Stimulated activated CD8-positive, alpha-beta memory T cell treated with anti-CD3 and anti-CD28 coated beads, Interleukin-15, amount 100 ng/mL, for 1 hour (primary cell): ENCODE data around the gene FFAR1.
"Not testable (repeated sequence)": the region's sequence is repeated elsewhere in the genome, so short reads cannot be mapped to it uniquely, and the experiment has no call there.

Experiments
- DNase-seq: peaks from one replicate; pipeline ENCODE4 v3.0.0-alpha.2; 2020; ENCODE audit warnings: low read depth

The FFAR1 gene

DNA sequence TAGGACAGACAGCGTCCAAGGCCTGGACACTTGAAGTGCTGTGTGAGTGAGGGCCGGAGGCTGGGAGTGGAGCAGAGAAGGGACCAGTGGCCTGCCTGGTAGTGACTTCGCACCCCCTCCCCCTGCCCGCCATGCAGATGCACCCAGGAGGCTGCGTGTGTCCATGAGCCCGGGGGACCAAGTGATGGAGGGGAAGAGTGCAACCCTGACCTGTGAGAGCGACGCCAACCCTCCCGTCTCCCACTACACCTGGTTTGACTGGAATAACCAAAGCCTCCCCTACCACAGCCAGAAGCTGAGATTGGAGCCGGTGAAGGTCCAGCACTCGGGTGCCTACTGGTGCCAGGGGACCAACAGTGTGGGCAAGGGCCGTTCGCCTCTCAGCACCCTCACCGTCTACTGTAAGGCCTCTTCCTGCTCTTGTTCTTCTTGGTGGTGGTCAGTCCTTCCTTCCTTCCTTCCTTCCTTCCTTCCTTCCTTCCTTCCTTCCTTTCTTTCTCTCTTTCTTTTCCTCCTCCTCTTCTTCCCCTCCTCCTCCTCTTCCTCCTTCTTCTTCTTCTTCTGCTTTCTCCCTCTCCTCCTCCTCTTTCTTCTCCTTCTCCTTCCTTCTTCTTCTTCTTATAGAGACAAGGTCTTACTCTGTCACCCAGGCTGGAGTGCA lies 6.0 kb upstream of the FFAR1 start:
- no peak for DNase-seq

- DNase-seq = no peak
Observed at GRCh38 chr19:35342430-35342829, 5.3 kb upstream of the FFAR1 start.

GRCh38 chr19:35344511-35345031 lies 3.1 kb upstream of the FFAR1 start:
- no peak for DNase-seq

GRCh38 chr19:35345671-35346111 lies 2.0 kb upstream of the FFAR1 start:
- no peak for DNase-seq

DNA sequence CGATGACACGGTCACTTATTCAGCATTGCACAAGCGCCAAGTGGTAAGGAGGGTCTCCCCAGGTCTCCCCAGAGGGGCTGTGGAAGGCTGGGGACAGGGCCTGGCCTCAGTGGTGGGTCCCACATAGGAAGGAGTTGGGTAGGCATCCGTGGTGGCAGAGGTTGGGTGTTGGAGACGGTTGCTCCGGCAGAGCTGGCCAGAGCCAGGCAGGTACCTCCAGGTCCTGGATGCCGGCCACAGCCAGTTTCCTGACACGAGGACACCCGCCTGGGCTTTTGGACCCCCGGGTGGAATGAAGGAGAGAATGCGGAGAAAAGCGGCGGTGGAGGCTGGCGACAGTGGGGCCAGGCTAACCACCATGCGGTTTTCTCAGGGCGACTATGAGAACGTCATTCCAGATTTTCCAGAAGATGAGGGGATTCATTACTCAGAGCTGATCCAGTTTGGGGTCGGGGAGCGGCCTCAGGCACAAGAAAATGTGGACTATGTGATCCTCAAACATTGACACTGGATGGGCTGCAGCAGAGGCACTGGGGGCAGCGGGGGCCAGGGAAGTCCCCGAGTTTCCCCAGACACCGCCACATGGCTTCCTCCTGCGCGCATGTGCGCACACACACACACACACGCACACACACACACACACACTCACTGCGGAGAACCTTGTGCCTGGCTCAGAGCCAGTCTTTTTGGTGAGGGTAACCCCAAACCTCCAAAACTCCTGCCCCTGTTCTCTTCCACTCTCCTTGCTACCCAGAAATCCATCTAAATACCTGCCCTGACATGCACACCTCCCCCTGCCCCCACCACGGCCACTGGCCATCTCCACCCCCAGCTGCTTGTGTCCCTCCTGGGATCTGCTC lies 1.3 kb upstream of the FFAR1 start:
- peak; percentile 48 for DNase-seq

GRCh38 chr19:35347930-35348298 lies 212 bp downstream of the FFAR1 start:
- no peak for DNase-seq

- DNase-seq = no peak
Observed at GRCh38 chr19:35348911-35349611, 1.4 kb downstream of the FFAR1 start.

- DNase-seq = no peak
Observed at GRCh38 chr19:35349614-35350521, 2.2 kb downstream of the FFAR1 start.

DNA sequence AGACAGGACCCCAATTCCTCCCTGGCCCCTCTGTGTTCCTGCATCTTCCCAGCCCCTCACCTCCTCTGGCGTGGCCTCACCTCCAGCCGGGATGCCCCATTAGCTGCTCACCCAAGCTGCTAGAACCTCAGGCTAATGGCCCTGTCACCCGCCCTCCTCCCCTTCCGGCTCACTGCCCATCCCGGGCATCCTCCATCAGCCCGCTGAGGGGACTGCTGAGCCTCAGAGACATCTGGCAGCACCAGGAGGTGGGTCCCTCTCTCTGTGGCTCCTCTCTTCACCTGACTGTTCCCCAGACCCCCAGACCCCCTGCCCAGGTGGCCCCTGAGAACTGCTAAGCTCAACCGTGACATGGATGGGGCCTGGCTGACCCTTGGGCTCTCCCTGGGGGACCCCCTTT lies 2.9 kb downstream of the FFAR1 start:
- no peak for DNase-seq

GRCh38 chr19:35351411-35352176 lies 3.9 kb downstream of the FFAR1 start:
- DNase-seq = no peak

DNA sequence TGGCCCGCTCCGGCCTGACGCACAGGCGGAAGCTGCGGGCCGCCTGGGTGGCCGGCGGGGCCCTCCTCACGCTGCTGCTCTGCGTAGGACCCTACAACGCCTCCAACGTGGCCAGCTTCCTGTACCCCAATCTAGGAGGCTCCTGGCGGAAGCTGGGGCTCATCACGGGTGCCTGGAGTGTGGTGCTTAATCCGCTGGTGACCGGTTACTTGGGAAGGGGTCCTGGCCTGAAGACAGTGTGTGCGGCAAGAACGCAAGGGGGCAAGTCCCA lies 4.4 kb downstream of the FFAR1 start:
- DNase-seq = no peak

DNA sequence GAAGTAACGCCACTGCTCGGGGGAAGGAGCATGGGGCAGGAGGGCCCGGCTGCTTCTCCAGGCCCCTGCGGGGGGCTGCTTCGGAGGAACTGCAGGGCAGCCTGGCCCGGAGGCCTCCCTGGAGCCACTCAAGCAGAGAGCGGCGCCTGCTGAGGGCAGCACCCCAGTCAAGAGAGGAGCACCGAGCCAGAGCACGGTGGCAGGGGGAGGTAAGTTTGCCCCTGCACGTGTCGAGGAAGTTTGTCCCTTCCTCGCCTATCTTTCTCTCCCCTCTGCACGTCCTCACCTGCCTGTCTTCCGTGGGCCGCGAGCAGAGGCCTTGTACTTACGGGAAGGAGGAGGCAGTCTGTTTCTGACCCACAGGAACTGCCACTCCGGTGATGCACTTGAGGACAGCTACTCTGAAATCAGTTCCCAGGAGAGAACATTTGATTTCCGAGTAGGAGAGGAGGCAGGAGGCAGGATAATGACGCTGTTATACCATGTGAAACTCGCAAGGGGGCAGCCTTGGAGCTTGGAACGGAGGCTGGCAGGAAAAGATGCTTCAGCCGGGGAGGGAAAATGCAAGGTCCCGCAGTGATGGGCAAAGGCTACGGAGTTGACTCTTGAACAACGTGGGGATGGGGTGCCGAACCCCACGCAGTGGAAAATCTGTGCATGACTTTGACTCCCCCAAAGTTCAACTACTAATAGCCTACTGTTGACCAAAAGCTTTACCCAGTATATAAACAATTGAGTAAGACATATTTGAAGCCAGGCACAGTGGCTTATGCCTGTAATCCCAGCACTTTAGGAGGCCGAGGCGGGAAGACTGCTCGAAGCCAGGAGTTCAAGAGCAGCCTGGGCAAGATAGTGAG lies 5.0 kb downstream of the FFAR1 start:
- DNase-seq = peak; percentile 48

GRCh38 chr19:35353635-35354034 lies 5.9 kb downstream of the FFAR1 start:
- DNase-seq = no peak

DNA sequence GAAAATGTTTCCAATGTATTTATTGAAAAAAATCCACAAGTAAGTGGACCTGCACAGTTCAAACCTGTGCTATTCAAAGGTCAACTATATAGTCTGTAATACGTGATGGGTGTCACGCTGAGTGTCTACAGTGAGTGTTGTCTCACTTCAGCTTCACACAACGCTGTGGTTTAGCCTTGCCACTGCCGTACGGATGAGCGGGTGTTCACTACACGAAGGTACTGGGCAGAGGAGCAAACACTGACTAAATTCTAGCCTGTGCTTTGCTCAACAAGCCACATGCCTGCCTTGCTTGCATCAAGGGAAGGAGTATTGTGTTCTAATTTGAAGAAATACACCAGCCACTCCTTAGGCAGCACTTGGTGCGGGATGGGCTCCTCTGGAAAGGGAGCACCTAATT lies 7.2 kb downstream of the FFAR1 start:
- no peak for DNase-seq

DNA sequence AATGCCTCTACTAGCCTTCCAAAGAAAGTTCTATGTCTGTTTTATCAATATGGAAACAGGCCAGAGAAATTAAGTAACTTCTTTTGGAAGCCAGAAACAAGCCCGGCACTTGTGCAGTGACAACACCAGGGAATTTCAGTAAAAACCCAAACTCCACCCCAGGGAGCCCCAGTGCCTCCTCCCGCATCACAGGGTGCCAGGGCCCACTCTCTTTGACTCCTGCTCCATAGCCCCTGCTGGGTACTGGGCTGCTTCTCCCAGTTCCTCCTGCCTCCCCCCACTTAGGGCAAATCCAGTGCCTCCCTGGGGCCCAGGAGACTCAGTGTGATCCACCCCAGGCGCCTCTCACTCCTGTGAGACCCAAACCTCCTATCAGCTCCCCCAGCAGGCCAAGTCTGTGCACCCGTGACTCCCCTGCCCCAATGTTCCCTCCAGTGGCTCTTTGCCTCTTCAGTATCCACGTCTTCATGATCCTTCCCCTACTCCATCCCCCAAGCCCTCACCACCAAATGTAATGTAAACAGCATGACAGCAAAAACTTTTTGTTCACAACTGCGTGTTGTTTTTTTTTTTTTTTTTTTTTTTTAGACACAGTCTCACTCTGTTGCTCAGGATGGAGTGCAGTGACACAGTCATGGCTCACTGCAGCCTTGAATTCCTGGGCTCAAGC lies 8.2 kb downstream of the FFAR1 start:
- no peak for DNase-seq

DNA sequence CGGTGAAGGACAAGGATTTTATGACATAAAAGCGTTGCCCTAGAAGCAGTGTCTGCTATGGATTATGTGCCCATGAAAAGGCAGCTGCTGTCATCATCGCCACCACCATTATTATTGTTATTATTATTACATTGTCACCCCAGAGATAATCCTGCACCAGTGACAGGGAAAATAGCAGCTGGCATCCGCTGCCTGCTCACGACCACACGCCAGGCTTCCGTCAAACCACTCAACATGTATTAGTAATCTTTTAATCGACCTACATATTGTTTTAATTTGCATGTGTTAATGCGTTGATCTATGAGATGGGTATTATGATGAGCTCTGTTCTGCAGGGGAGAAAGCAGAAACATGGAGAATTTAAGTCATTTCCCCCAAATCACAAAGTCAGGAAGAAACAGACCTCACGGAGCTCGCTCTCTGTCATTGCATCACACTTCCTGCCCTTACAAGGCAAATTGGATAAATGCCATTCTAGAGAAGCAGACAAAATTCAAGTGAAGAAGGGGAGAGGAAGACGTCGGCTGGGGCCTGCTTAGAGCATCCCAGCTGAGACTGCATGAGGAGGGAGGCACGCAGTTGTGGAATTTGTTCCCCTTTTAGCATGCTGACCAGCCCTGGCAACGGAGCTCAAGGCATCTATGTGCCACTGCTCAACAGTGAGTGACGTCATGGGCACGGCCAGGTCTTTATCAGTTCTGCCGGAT lies 10.3 kb downstream of the FFAR1 start, which contains the start of gene FFAR3:
FFAR3 (plus strand) TSS at position 594 of the 707 bp plus-strand sequence. CDS start 431 bp downstream, outside the sequence.
- DNase-seq = no peak

DNA sequence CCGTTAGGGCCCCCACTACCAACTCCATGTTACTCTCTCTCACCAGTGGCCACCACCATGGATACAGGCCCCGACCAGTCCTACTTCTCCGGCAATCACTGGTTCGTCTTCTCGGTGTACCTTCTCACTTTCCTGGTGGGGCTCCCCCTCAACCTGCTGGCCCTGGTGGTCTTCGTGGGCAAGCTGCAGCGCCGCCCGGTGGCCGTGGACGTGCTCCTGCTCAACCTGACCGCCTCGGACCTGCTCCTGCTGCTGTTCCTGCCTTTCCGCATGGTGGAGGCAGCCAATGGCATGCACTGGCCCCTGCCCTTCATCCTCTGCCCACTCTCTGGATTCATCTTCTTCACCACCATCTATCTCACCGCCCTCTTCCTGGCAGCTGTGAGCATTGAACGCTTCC lies 11.1 kb downstream of the FFAR1 start:
- not testable (repeated sequence) for DNase-seq

DNA sequence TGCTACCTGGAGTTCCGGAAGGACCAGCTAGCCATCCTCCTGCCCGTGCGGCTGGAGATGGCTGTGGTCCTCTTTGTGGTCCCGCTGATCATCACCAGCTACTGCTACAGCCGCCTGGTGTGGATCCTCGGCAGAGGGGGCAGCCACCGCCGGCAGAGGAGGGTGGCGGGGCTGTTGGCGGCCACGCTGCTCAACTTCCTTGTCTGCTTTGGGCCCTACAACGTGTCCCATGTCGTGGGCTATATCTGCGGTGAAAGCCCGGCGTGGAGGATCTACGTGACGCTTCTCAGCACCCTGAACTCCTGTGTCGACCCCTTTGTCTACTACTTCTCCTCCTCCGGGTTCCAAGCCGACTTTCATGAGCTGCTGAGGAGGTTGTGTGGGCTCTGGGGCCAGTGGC lies 11.7 kb downstream of the FFAR1 start:
- DNase-seq = not testable (repeated sequence)

GRCh38 chr19:35360081-35360480 lies 12.4 kb downstream of the FFAR1 start:
- DNase-seq = not testable (repeated sequence)
